GM19043 (cell line): ENCODE measurements around the gene PNRC2.
A peak's percentile ranks its signal among the peaks of the same experiment; 100 is the strongest.
"Not testable (repeated sequence)": the region's sequence is repeated elsewhere in the genome, so short reads cannot be mapped to it uniquely, and the experiment has no call there.

ENCODE experiments used
- ATAC-seq: cut with Tn5 transposase; IDR thresholded peaks from one replicate; pipeline ENCODE4 v1.9.1; 2021; ENCODE audit warnings: low read depth; ENCODE audit not compliant: unreplicated experiment

Gene PNRC2

DNA sequence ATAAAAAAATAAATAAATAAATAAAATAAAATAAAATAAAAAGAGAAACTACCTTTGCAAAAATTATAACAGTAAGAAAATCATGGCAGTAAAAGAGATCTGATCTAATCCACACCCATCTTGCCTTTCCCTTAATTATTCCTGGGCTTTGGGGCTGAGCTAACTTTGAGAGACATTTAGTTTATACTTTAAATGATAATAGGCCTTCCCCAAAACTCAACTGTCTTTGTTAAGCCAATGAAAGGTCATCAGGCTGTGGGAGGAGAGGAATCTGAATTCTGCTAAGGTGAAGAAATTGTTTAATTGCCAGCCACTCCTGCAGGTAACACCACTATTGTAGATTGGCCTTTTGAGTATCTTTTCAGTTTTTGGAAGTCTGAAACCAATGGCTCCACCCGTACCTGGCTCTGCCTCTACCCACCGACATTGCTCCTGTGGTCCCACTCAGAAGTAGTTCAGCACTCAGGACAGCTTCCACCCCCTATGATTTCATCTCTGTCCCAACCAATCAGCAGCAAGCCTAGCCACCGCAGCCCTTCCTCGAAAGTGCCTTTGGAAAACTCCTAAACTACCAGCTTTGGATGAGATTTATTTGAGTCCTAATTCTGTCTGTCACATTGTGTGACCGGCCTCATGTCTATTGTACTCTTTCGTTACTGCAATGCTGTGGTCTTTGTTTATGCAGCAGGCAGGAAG lies 23.0 kb upstream of the PNRC2 start:
- no peak for ATAC-seq

DNA sequence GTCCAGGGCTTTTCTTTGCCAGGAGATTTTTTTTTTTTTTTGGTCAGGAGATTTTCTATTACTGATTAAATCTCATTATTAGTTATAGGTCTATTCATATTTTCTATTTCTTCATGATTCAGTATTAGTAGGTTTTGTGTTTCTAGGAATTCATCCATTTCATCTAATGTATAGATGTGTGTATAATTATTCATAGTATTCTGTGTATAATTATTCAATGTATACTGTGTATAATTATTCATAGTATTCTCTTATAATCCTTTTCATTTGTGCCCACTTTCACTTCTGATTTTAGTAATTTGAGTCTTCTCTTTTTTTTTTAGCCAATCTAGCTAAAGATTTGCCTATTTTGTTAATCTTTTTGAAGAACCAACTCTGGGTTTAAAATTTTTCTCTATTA lies 12.3 kb upstream of the PNRC2 start:
- no peak for ATAC-seq

DNA sequence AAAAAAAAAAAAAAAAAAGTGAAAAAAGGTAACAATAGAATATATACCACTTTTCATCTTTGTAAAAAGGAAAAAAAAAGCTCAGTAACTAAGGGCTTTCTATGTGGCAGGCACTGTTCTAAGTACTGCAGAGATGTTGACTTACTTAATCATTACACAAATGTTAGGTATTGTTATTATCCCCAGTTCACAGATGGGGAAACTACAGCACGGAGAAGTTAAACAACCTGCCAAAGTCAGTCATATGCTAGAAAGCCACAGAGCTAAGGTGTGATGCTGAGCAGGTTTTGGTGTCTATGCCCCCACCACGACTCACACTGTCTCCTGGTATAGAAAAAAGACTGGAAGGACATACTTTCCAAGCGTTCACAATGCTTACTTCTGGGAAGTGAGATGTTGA lies 6.6 kb upstream of the PNRC2 start:
- no peak for ATAC-seq

DNA sequence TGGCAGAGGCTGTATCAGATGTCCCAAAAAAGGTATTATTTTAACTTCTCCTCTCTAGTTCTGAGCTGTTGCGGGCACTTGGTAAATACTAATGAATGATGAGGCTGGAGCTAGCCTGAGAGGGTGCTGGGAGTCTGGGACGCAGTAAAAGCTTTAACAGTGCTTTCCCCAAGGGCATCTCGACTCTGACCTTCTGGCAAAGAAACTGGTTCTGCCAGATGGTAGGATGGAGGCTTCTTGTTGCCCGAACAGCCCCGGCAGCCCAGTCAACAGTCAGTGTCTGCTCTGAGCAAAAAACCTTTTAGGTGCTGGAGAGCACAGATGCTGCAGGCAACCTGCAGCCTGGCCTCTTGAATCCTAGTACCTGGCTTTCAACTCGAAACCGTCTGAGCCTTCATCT lies 2.5 kb upstream of the PNRC2 start:
- ATAC-seq = no peak

DNA sequence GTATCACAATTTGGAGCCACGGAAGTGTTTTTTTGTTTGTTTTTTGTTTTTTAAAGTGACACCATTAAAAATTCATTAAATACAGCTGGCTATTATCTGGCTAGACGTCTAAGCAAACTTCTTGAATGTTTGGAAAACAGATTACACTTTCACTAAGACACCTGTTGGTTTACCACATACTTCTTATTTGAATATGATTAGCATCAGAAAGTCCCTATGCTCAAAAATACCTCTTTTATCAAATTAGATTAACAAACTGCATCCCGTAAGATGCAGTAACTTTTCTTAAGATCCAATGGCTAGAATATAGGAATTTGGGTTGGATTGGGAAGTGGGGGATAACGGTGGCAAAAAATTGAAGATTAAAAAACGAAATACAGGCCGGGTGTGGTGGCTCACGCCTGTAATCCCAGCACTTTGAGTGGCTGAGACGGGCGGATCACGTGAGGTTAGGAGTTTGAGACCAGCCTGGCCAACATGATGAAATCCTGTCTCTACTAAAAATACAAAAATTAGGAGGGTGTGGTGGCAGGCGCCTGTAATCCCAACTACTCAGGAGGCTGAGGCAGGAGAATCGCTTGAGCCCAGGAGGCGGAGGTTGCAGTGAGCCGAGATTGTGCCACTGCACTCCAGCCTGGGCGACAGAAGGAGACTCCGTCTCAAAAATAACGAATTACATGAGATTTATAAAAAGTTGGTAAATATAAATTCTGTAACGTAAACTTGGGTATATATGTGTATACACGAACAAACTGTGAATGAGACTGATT lies 1.4 kb upstream of the PNRC2 start:
- not testable (repeated sequence) for ATAC-seq

DNA sequence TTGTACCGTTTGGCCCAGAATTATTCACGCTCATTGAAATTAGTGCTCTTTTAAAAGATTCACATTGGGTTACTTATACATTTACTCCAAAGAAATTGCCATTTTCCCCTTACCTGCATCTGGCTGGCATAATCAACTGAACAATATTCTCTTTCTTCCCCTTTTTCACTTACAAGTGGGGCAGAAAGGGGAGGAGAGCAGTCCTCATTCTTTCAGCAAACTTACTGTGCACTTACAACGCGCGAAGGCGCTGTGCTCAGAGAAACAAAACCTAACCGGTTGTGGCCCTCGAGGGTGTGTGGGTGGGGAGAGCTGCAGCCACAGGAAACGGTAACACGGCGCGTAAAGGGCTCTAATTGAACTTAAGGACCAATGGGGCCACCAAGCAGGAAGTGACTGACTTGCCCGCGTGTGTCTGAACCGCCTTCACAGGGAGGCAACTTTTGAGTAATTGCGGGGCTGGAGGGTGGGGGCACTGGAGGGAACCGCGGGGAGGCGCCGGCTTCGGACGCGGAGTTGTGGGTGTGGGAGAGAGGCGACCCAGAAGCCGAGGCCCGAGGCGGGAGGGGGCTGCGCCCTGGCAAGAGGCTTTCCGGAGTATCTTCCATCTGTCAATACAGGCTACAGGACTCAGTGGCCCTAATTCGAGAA lies 693 bp upstream of the PNRC2 start:
- ATAC-seq = peak; percentile 56

DNA sequence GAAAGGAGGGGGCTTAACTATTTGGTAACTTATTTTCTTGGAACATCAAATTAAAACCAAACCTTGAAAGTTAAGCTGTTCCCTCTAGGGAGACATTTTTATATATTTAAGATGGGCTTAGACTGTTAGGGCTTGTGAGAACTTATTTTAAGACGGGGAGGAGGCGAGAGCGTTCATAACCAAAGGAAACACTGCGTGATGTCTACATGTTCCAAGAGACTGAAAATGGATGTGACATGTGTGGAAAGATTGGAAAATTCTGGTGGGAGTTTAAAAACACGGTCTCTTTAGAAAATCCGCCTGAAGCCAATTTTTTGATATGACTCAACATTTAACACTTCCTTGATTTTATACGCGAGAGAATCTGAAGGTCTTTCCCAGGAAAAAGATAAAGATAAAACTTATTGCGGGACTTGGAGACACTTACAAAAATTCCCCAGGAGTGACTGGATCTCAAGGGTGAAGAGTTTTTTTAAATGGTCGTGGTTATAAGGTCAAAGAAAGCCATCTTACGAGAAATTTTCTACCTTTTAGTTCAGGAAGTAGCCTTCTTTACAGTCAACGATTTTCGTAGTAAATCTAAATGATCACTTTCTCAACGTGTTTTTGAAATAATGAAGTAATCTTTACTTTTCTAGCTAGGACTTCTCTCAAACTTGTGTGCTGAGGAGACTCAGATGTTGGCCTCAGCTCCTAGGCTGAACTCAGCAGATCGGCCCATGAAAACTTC lies 828 bp downstream of the PNRC2 start:
- no peak for ATAC-seq

DNA sequence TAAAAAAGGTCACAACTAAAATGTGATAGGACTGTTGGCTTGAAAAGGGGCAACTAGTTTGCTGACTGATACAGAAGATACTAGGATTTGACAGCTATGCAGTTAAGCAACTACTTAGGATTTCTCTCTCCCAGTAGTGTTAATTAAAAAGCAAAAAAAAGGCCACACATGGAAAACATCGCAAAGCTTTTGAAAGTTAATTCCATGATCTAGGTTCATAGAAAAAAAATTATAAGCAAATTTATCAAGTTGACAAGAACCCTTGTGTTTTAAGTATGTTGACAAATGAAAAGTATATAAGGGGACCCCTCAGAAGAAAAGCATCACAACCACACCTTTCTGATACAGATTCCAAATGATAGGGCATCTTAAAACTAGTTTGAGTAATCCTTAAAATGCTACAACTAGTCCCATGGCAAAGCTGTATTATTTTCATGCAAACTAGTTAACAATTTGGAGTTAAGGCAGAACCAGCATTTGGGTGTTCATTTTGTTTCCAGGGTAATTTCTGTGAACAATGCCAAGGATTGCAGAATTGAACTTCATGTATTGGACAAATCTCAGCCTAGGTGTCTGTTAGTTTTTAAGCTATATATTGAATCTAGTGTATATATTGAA lies 4.1 kb downstream of the PNRC2 start:
- ATAC-seq = no peak

DNA sequence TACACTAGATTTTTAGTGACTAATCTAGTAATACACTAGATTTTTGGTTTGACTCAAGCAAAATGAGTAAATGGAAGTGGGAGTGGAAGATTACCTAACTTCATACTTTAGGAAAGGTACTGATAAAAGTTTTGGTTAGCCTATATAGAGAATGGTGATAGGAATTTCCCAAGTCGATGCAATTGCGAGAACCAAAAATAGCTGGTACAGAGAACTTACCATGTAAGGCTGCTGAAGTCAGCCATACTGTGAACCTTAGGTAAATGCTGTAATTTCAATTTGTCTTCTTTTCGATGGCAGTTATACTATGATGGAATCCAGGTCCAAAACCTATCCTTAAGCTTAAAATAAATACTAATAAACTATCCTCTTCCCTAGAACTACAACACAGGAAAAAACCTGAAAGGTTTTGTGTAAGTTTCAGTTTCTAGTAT lies 4.6 kb downstream of the PNRC2 start:
- ATAC-seq = no peak

DNA sequence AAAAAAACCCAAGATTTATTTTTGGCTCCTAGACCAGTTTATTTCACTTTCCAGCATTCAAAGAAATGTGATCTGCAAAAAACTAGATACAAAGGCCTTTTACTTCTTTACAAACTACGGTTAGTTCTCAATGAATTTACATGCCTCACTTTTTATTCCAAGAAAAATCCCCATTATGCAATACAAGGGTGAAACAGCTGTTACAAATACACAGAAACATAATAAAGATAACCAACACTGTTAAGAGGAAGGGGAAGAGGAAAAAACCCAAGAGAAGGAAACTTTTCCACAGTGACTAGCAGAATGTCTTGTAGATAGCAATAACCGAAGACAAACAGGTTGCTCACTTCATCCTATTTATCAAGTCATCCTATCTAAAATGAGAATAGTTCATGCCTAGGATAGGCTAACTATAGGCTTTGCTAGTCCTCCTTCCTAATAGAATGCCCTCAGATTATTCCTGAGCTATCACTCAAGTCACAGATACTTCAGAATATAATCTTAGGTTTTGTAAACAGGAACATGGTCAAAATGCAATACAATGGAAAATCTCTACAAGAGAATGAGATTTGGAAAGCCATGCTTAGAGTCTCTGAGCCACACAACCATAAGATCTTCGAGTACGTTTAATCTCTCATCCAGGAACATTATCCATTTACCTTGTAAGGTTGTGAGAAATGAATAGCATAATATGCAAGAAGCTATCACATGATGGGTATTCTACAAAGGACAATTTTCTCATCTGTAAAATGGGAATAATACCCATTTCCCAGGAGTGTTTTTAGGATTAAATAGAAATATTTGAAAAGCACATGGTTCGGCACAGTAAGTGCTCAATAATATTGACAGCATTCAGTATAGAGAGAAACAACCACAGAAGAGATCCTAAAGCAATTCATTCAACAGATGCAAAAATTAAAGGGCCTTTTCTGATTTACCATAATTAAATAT lies 5.4 kb downstream of the PNRC2 start:
- ATAC-seq = no peak

DNA sequence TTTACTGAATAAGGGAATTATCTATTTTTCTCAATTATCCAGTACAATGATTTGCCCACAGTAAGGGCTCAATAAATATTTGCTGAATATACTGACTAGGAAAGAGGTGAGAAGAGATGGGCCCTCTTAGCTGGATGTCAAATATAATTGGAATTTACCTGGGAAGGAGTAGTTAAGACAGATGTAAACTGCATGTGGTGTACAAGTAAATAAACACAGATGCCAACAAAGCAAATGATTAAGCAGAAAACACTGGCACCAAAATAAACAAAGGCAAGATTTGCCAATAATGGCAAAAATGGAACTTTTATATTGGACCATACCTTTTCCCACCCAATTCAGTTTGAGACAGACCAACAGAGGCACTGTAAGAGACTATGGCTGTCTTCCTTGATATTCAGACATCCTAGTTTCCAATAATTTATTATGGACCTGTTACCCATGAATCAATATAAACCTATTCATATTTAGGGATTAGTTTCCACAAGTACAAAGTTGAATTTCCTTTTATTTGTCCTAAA lies 7.4 kb downstream of the PNRC2 start:
- no peak for ATAC-seq

DNA sequence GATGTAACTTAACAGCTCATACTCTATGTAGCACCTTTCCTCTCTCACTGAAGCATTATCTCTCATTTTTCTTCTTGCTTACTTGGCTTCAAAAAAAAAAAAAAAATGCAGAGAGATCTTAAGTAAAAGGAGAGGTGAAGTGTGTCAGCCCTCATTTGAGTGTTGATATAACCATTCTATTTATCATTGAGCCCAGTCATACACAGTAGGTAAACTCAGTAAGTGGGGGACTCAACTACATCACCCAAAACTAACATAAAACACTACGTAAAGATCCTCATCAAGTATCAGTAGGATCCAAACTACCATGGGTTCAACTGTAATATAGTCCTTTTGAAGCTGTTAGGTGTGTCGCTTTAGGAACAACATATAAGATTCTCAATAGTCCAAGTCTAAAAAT lies 8.2 kb downstream of the PNRC2 start:
- no peak for ATAC-seq

DNA sequence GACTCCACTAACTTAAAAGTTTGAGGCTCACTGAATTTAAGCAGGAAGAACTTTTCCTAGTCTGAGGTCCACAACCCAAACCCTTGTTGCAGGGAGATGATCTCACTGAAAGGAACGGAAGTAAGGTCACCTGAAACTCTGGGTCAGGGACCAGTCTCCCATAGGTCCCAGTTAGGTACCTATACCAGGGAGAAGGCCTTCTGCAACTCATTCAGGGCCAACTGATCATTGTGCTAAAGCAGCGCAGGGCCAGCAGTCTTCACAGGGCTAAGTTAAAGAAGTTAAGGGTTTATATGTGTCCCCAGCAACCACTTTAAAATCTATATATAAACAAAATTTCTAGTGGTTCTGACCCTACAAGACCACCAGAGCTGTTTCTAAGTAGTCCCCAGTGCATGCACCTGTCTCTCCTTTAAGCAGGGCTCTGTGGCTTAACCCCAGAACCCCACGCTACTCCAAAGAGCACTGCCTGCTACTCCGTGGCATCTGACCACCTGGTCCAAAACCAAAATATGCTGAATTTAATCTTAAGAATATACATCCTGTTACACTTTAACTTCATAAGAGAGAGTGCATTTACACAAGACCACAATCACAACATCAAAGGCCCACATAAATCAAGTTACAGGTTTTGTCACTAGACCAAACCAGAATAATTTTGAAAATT lies 17.7 kb downstream of the PNRC2 start:
- ATAC-seq = no peak

DNA sequence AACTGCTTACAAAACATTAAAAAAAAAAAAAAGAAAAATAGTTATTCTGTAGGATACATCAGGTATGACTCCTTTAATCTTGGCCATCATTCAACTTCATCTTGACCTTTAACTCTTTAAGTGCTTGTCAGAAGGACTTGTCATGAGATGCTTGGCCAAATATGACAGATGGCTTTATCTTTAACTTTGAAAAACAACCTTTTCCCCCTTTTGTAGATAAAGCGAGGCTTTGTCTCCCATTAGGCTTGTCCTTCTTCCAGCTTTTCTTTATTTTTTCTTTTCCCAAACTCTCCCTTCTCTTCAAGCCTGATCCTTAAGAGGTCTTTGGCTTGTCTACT lies 18.2 kb downstream of the PNRC2 start:
- ATAC-seq = no peak

DNA sequence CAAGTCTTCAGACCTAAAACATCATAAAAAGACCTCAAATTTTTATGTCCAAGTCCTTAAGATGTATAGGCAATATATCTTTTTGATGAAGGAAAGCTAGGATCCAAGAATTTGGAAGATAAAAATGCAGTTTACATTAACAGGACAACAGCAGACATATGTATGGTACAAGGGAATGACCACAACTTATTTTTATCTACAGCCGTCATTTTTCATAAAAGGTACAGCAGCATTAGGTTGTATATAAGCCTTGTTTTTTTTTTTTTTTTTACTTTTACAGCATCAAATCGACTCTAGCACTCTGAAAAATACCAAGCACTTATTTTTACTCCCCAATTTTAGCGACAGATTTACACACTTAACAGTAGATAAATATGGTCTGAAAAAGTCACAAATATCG lies 19.2 kb downstream of the PNRC2 start:
- no peak for ATAC-seq

DNA sequence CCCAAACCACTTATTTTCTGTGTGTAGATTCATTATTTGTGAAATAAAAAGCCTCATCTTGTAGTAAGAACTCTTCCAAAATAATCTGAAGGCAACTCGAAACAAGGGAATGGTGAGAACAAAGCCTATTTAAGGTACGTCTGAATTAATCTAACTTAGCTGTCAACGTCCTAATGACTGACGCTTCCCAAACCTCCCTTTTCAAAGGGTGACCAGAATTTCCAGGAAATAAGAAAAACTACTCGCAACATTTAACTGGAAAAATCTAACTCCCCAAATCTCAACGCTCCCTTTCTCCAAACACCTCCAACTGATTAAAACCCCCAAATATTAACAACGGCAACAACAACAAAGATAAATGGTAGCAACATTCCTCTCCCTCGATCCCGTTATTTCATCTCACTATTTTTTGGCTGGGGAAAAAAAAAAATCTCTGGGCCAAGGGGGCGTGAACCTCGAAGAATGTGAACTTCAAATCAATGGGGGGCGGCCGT lies 19.8 kb downstream of the PNRC2 start:
- ATAC-seq = no peak

DNA sequence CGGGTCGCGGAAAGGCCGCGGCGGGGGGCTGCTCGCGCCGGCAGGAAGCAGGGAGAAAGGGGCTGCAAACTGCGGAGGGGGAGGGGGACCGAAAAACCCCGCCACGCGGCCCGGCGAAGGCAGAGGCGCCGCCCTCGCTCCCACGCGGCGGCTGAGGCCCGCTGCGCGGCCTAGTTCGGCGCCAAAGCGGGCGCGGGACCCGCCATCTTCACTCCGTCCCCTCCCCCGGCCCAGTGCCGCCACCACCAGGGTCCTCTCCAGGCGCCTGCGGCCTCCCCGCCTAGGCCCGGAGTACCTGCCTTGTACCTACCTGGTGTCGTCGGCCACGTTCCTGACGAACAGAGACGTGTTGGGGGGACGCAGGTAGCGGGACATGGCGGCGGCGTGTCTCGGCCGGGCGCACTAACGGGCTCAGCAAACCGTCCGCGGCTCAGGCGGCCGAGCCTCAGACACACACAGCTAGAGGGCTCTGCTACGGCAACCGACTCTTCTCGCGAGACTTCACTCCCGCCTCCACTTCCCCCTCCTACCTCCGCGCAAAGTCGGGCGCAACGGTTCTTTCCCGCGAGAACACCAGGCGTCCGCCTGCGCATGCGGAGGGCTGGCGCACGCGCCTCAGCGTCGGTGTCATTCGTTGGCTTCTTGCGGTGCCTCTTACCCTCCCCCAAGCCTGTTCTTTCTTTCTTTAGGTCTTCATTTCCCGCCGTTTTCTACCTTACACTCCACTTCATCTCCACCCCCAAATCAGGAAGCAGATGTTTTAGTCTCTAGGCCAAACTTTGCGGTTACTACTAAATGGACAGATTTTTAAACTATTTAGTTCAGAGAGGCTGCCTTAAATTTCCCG lies 20.5 kb downstream of the PNRC2 start, which contains the start of gene SRSF10:
Gene SRSF10, minus strand, starts transcription at position 447 of the 847 bp plus-strand sequence. Its CDS starts 72 bp downstream, at position 375.
- ATAC-seq = peak; percentile 80

DNA sequence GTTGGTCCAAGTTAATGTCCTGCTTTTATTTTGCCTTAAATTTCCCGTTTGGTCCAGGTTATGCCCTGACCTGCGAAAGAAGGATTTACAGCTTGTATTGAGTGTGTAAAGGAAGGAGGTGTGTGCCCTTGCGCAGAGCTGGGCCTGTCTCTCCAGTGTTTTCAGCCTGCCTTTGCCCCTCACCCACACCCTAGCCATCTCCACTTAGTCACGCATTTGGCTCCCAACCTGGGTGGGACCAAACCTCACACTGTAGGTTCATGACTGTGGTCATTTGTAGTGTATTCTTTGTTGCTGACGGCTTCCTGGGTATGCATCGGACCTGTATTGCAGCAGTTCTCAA lies 21.1 kb downstream of the PNRC2 start:
- ATAC-seq = peak; percentile 41
